GM12878 (cell line): ENCODE results near the gene MYCBP. TPM values are rescaled to one million over a fixed set of nuclear protein-coding genes. Genes with fewer than 3 reads are reported as not detected.

Source experiments
- ATAC-seq: fragments of 200-7000 bp; cut with Tn5 transposase; 3 replicates; pipeline ENCODE4 v1.9.1; 2020; ENCODE audit warnings: mild to moderate bottlenecking, moderate library complexity
- BruUV-seq: library from RNA; stranded (reverse); fragments of 400-500 nt; replicated peaks from 2 replicates; lab custom pipeline; 2021; lab: Mats Ljungman, UMichigan
- CTCF ChIA-PET: fragments of 300-600 bp; sonication (Branson Sonifier 250); formaldehyde crosslinking; extraction: SDS; loops from one replicate; lab custom pipeline; 2021; ENCODE audit warnings: inconsistent platforms; lab: Yijun Ruan, JAX
- POLR2A ChIA-PET: fragments of 350-600 bp; formaldehyde crosslinking; extraction: SDS; loops from one replicate; lab custom pipeline; 2021; ENCODE audit warnings: inconsistent platforms; lab: Charles Lee
- RAD21 ChIA-PET: fragments of 300-600 bp; sonication (Branson Sonifier 250); formaldehyde crosslinking; loops from one replicate; lab custom pipeline; 2023; ENCODE audit warnings: antibody characterized with exemption; ENCODE audit not compliant: unreplicated experiment; lab: Charles Lee
- SMC1A ChIA-PET: fragments of 300-600 bp; sonication (Branson Sonifier 250); formaldehyde crosslinking; loops from one replicate; lab custom pipeline; 2023; ENCODE audit not compliant: unreplicated experiment, uncharacterized antibody; lab: Charles Lee
- DNase-seq: peaks from one replicate; pipeline ENCODE4 v3.0.0-alpha.2; 2011; ENCODE audit warnings: low read depth, low spot score
- FAIRE-seq: peaks from 3 replicates; lab custom pipeline; 2011; peaks lifted over from hg19 to GRCh38; lab: Jason Lieb, UNC
- H2AFZ ChIP-seq: 2 replicates; pipeline ENCODE4 v1.6.0; 2011; ENCODE audit warnings: low read depth, low read length, control low read depth; ENCODE audit not compliant: control insufficient read depth
- H3K27ac ChIP-seq: 2 replicates; pipeline ENCODE4 v1.5.1; 2011; ENCODE audit warnings: control low read depth; ENCODE audit not compliant: control insufficient read depth, insufficient read depth
- H3K27me3 ChIP-seq, 2 experiments: replicated peaks in 1 of 2; 2 replicates each; pipeline versions ENCODE4 v1.6.0 to v1.6.1; 2011; ENCODE audit warnings: low read length in 1 of 2; ENCODE audit not compliant: control insufficient read depth in 2 of 2, insufficient read depth in 2 of 2
- H3K36me3 ChIP-seq, 2 experiments: 2 replicates each; pipeline ENCODE4 v1.5.1; 2011; ENCODE audit warnings: low read length in 1 of 2; ENCODE audit not compliant: control insufficient read depth in 2 of 2, insufficient read depth in 2 of 2
- H3K4me1 ChIP-seq: 2 replicates; pipeline ENCODE4 v1.6.1; 2011; ENCODE audit warnings: mild to moderate bottlenecking, low read length, moderate library complexity, mixed read lengths; ENCODE audit not compliant: control insufficient read depth, insufficient read depth
- H3K4me2 ChIP-seq: 2 replicates; pipeline ENCODE4 v1.6.0; 2011; ENCODE audit warnings: control low read depth; ENCODE audit not compliant: control insufficient read depth, insufficient read depth
- H3K4me3 ChIP-seq: fragments of 200-600 bp; sonication (generic); 2 replicates; pipeline ENCODE4 v1.5.1; 2016
- H3K79me2 ChIP-seq: 2 replicates; pipeline ENCODE4 v1.6.0; 2011; ENCODE audit warnings: low read length; ENCODE audit not compliant: control insufficient read depth, insufficient read depth
- H3K9ac ChIP-seq: 2 replicates; pipeline ENCODE4 v1.8.0; 2011; ENCODE audit warnings: low read length, control low read depth, mixed read lengths; ENCODE audit not compliant: control insufficient read depth, insufficient read depth
- H3K9me3 ChIP-seq: replicated peaks from 3 replicates; pipeline ENCODE4 v1.5.1; 2011; ENCODE audit warnings: mild to moderate bottlenecking, low read length; ENCODE audit not compliant: control insufficient read depth, insufficient read depth
- H4K20me1 ChIP-seq: 2 replicates; pipeline ENCODE4 v1.6.0; 2011; ENCODE audit not compliant: control insufficient read depth, insufficient read depth
- DPF2 ChIP-seq: fragments of 450-650 bp; IDR thresholded peaks from 2 replicates; pipeline ENCODE4 v1.6.1; 2017; ENCODE audit warnings: mild to moderate bottlenecking
- E2F8 ChIP-seq: fragments of 450-650 bp; IDR thresholded peaks from 2 replicates; pipeline ENCODE4 v1.6.1; 2018; ENCODE audit warnings: mild to moderate bottlenecking, low read depth, moderate library complexity; ENCODE audit not compliant: partially characterized antibody
- HDGF ChIP-seq: fragments of 450-650 bp; IDR thresholded peaks from 2 replicates; pipeline ENCODE4 v1.6.1; 2016; ENCODE audit warnings: antibody characterized with exemption
- IRF4 ChIP-seq: IDR thresholded peaks from 2 replicates; pipeline ENCODE4 v1.6.1; 2011; ENCODE audit warnings: low read depth, low read length
- KAT2A ChIP-seq: conservative IDR thresholded peaks from 2 replicates; pipeline ENCODE4 v1.6.1; 2011; ENCODE audit warnings: low read depth, low read length; ENCODE audit not compliant: control insufficient read depth
- NR2C1 ChIP-seq: fragments of 450-650 bp; IDR thresholded peaks from 2 replicates; pipeline ENCODE4 v1.6.1; 2017; ENCODE audit warnings: antibody characterized with exemption, mild to moderate bottlenecking, moderate library complexity
- POLR2AphosphoS2 ChIP-seq: IDR thresholded peaks from 2 replicates; pipeline ENCODE4 v1.6.1; 2011; ENCODE audit warnings: low read depth, mild to moderate bottlenecking, low read length, improper control_type of control experiment, moderate library complexity
- SMARCA5 ChIP-seq: fragments of 450-650 bp; IDR thresholded peaks from 2 replicates; pipeline ENCODE4 v1.6.1; 2017; ENCODE audit warnings: mild to moderate bottlenecking
- STAT1 ChIP-seq: fragments of 450-650 bp; conservative IDR thresholded peaks from 2 replicates; pipeline ENCODE4 v1.6.1; 2014; ENCODE audit warnings: antibody characterized with exemption, mild to moderate bottlenecking
- TBL1XR1 ChIP-seq: IDR thresholded peaks from 2 replicates; pipeline ENCODE4 v1.6.1; 2012; ENCODE audit warnings: low read depth, low read length, improper control_type of control experiment
- TCF12 ChIP-seq: IDR thresholded peaks from 2 replicates; pipeline ENCODE4 v1.6.1; 2011; ENCODE audit warnings: low read depth, mild to moderate bottlenecking, low read length
- TCF3 ChIP-seq: IDR thresholded peaks from 2 replicates; pipeline ENCODE4 v1.6.1; 2012; ENCODE audit warnings: low read depth, mild to moderate bottlenecking, low read length, borderline replicate concordance; ENCODE audit not compliant: insufficient read depth
- TCF7 ChIP-seq: IDR thresholded peaks from 2 replicates; pipeline ENCODE4 v1.6.1; 2014; ENCODE audit warnings: antibody characterized with exemption, borderline replicate concordance
- WRNIP1 ChIP-seq: IDR thresholded peaks from 2 replicates; pipeline ENCODE4 v1.6.1; 2011; ENCODE audit warnings: low read depth, low read length, improper control_type of control experiment, borderline replicate concordance
- ZNF384 ChIP-seq: IDR thresholded peaks from 2 replicates; pipeline ENCODE4 v1.6.1; 2012; ENCODE audit warnings: low read depth, mild to moderate bottlenecking, low read length, improper control_type of control experiment, borderline replicate concordance
- WGBS: methylation state at CpG from one replicate; pipeline ENCODE4 v1.1.6; 2016; ENCODE audit warnings: low lambda C conversion rate; ENCODE audit not compliant: insufficient replicate concordance, insufficient coverage; ENCODE audit errors: missing lambda C conversion rate; 5-methylcytosine and 5-hydroxymethylcytosine counted together
- in situ Hi-C: fragments of 300-500 bp; cut with MboI; formaldehyde crosslinking; loops from 9 replicates; pipeline ENCODE4 v1.14.3; 2018; ENCODE audit warnings: mixed read lengths
- intact Hi-C: fragments of 100-400 bp; cut with micrococcal nuclease; formaldehyde crosslinking; loops from one replicate; pipeline ENCODE4 v1.14.2; 2022; ENCODE audit not compliant: unreplicated experiment
- polyA plus RNA-seq, 11 experiments: library from polyadenylated mRNA; depleted of rRNA in 4 of 11; unstranded in 6 of 11; stranded (reverse) in 5 of 11; fragments of >200 nt; fragmentation: Nextera tagmentation in 4 of 11; fragmentation: Illumina TruSeq in 1 of 11; extraction: Ambion mirVana in 4 of 11; extraction: Trizol in 1 of 11; gene quantifications; 1 replicate in 1 of 11; 2 replicates in 10 of 11; pipeline versions ENCODE4 v1.2.1 to v1.2.3, GENCODE V29; 2011 to 2016; ENCODE audit warnings: inconsistent platforms in 2 of 11, missing spikeins in 2 of 11, low read depth in 1 of 11
- total RNA-seq, 4 experiments: library from RNA; depleted of rRNA in 3 of 4; stranded (reverse); fragments of >200 nt in 3 of 4; fragmentation: Illumina TruSeq in 1 of 4; extraction: Trizol in 1 of 4; gene quantifications; 2 replicates each; pipeline versions ENCODE4 v1.2.1 to v1.2.3, GENCODE V29; 2013 to 2021

The MYCBP gene
- total and polyA plus RNA-seq, 10 of the 15 experiments (the other 5 are each of a cell fraction or from before 2014, with no cell fraction given): 26.1 to 210 (median 43.1) TPM

- Histone ChIP-seq H3K36me3 (no peaks in the 10 kb centered on the region), H3K4me1 (peaks cover 20% of the 10 kb centered on the region), H3K27ac (peak overlapping the region; percentile 78), H4K20me1 (no peaks in the 10 kb centered on the region), H3K4me3 (peak overlapping the region; percentile 82), H3K9ac (peak overlapping the region; percentile 82), H3K9me3 (no peaks in the 10 kb centered on the region), H3K27me3 (no peaks in the 10 kb centered on the region), H2AFZ (peak overlapping the region; percentile 81), H3K79me2 (peaks cover 25% of the 10 kb centered on the region), H3K4me2 (peak overlapping the region; percentile 91)
- SMC1A ChIA-PET: interaction anchor here (0.9 to 2.6 kb wide), 7 partner anchors 8 to 220 kb away, joined by 3 to 11 read pairs (median 5); partner anchors contain the start of genes GJA9 and NDUFS5
- BruUV-seq: no TSS peak
- ATAC-seq: peak; percentile 64
- 1% methylated on average over 23 of the region's 25 CpGs for WGBS
- TF ChIP-seq TCF3 (peak; percentile 72; the same call in 1 of the 2 replicates), TCF12 (0 out of 2 replicates have a peak, but pooled peaks have one; percentile 45), SMARCA5 (0 out of 2 replicates have a peak, but pooled peaks have one; percentile 35), TBL1XR1 (no peak), IRF4 (0 out of 2 replicates have a peak, but pooled peaks have one; percentile 8), NR2C1 (no peak)
- RAD21 ChIA-PET: interaction anchor here (1.2 to 2.3 kb wide), 5 partner anchors 13 to 220 kb away, joined by 3 to 5 read pairs (median 4); partner anchors contain the start of genes NDUFS5 and RRAGC
- intact Hi-C loops: loop anchor here (2.0 to 5.0 kb wide), 2 partner anchors 14 to 120 kb away; partner anchors contain the start of genes AKIRIN1 and RRAGC
- DNase-seq: no peak
- CTCF ChIA-PET: interaction anchor here (0.6 to 1.4 kb wide), 5 partner anchors 10 to 220 kb away, joined by 3 to 5 read pairs (median 3); no protein-coding TSS in a partner anchor
- POLR2A ChIA-PET: interaction anchor here (0.9 to 3.7 kb wide), 3 partner anchors 12 to 154 kb away, joined by 3 to 14 read pairs (median 10); partner anchors contain the start of gene NDUFS5
- FAIRE-seq: peak; percentile 59
- in situ Hi-C loops: no loop called here
Observed at GRCh38 chr1:38872401-38873026, 634 bp downstream of the MYCBP start.

GRCh38 chr1:38870996-38871395 is 2.2 kb downstream of the MYCBP start:
- no peak for ATAC-seq
- no peak for DNase-seq
- H3K4me2 ChIP-seq: peak overlapping the region; percentile 91
- SMC1A ChIA-PET: interaction anchor here (1.5 kb wide), 1 partner anchor 9 kb away, joined by 11 read pairs; no protein-coding TSS in a partner anchor
- no peaks in the 10 kb centered on the region for H3K27me3 ChIP-seq
- WGBS: 96% methylated on average over 8 of the region's 8 CpGs
- no peak for FAIRE-seq
- H4K20me1 ChIP-seq: no peaks in the 10 kb centered on the region
- H3K9ac ChIP-seq: no peak overlapping the region
- H3K4me1 ChIP-seq: peaks cover 20% of the 10 kb centered on the region
- BruUV-seq: no TSS peak
- H2AFZ ChIP-seq: no peak overlapping the region
- POLR2A ChIA-PET: interaction anchor here (3.7 kb wide), 1 partner anchor 14 kb away, joined by 14 read pairs; no protein-coding TSS in a partner anchor
- intact Hi-C loops (loop anchor here (5.0 kb wide), 1 partner anchor 121 kb away; the partner anchor contains the start of gene AKIRIN1), in situ Hi-C loops (no loop called here)
- H3K79me2 ChIP-seq: peaks cover 25% of the 10 kb centered on the region
- H3K36me3 ChIP-seq: no peaks in the 10 kb centered on the region
- no peaks in the 10 kb centered on the region for H3K9me3 ChIP-seq
- no peak overlapping the region for H3K27ac ChIP-seq
- no peak overlapping the region for H3K4me3 ChIP-seq
- CTCF ChIA-PET: no interaction called here
- RAD21 ChIA-PET: no interaction called here
- TF ChIP-seq E2F8 (no peak), DPF2 (no peak), HDGF (no peak), POLR2AphosphoS2 (no peak), KAT2A (no peak), STAT1 (no peak), WRNIP1 (no peak), ZNF384 (no peak), TCF7 (no peak)
